Adrenal gland (tissue), 12 donors: ENCODE measurements around the gene ATP9A. TPM values are rescaled to one million over a fixed set of nuclear protein-coding genes. Genes with fewer than 3 reads are reported as not detected.

Experiments used
- DNase-seq, 7 donors: peaks; one replicate each; pipeline ENCODE4 v3.0.0-alpha.2; 2019 to 2020
- H3K27ac ChIP-seq, 5 donors: fragments of 200-600 bp; sonication (generic) in 4 of 5; 1 replicate in 3 of 5; 2 replicates in 2 of 5; pipeline versions ENCODE4 v1.5.1 to v1.8.0; 2016 to 2020; ENCODE audit warnings: mild to moderate bottlenecking in 1 of 5
- H3K27me3 ChIP-seq: fragments of 200-600 bp; 2 replicates; pipeline ENCODE4 v1.8.0; 2021
- H3K36me3 ChIP-seq, 2 donors: fragments of 200-600 bp; replicated peaks in 1 of 2; 1 replicate in 1 of 2; 2 replicates in 1 of 2; pipeline versions ENCODE4 v1.5.1 to v1.8.0; 2018 to 2022
- H3K4me1 ChIP-seq, 2 donors: fragments of 200-600 bp; replicated peaks in 1 of 2; 1 replicate in 1 of 2; 2 replicates in 1 of 2; pipeline versions ENCODE4 v1.5.1 to v1.8.0; 2018 to 2021
- H3K4me3 ChIP-seq, 4 donors: fragments of 200-600 bp; sonication (generic) in 3 of 4; one replicate each; pipeline ENCODE4 v1.5.1; 2016 to 2018
- H3K9me3 ChIP-seq, 3 donors: fragments of 200-600 bp; sonication (generic) in 1 of 3; replicated peaks in 1 of 3; 1 replicate in 2 of 3; 2 replicates in 1 of 3; pipeline versions ENCODE4 v1.5.1 to v1.8.0; 2016 to 2021
- POLR2A ChIP-seq, 2 donors: fragments of 450-650 bp; IDR thresholded peaks; one replicate each; pipeline ENCODE4 v1.6.1; 2017; ENCODE audit warnings: antibody characterized with exemption in 2 of 2, mild to moderate bottlenecking in 2 of 2, moderate library complexity in 1 of 2
- WGBS, 4 donors: extraction: QIAGEN DNeasy Blood & Tissue Kit in 2 of 4; methylation state at CpG; one replicate each; pipeline versions ENCODE4 v1.1.5 to v1.1.7; 2013 to 2017; 5-methylcytosine and 5-hydroxymethylcytosine counted together
- intact Hi-C, 2 donors: fragments of 100-400 bp; cut with DNase I; formaldehyde crosslinking; loops; one replicate each; pipeline versions ENCODE4 v1.14.1 to v1.15.0; 2022 to 2023
- polyA plus RNA-seq, 3 donors: library from polyadenylated mRNA; stranded (reverse); fragments of 200-250 nt in 2 of 3; fragments of 350-450 nt in 1 of 3; fragmentation: Illumina TruSeq in 1 of 3; extraction: RNeasy Lipid Tissue Mini Kit (QIAGEN cat#74804) in 1 of 3; gene quantifications; one replicate each; pipeline ENCODE4 v1.2.3, GENCODE V29; 2013 to 2014
- total RNA-seq, 9 donors: library from RNA; depleted of rRNA in 4 of 9; stranded (reverse); fragments of >200 nt in 4 of 9; fragments of 120-200 nt in 1 of 9; fragmentation: NEBNext Ultra II Directional in 1 of 9; extraction: Animal tissue kit (Norgen Biotek cat#: 25700) in 1 of 9; gene quantifications; one replicate each; pipeline versions ENCODE4 v1.1.0 to v1.2.4, GENCODE V29; 2013 to 2023
- TF ChIP-seq, protein P1 (sequence below), 6 experiments: fragments of 450-650 bp in 4 of 6; fragments of 200-600 bp in 2 of 6; sonication (generic) in 1 of 6; IDR thresholded peaks; 1 replicate in 5 of 6; 2 replicates in 1 of 6; pipeline versions ENCODE4 v1.5.1 to v1.8.0; 2016 to 2021; ENCODE audit warnings: antibody characterized with exemption in 6 of 6, mild to moderate bottlenecking in 2 of 6, moderate library complexity in 1 of 6
- donor health status: healthy with polysubstance abuse.
- donor health status: Bipolar disorder and iron deficiency.
- donor health status: DM: yes; HTN: yes; CAD: no.
- donor health status: DM: no; HTN: no; CAD: no.
- donor health status: DM: no; HTN: no; CAD: no.
- donor health status: DM: yes; HTN: yes; CAD: no.

Gene ATP9A
- total and polyA plus RNA-seq, 12 donors = 3.7 to 34.5 (median 16.7) TPM

GRCh38 chr20:51596668-51597388 is 171.4 kb downstream of the ATP9A start:
- Histone ChIP-seq H3K4me1 (no peaks in the 10 kb centered on the region), H3K4me3 (no peak overlapping the region), H3K36me3 (no peaks in the 10 kb centered on the region), H3K9me3 (no peaks in the 10 kb centered on the region), H3K27ac (no peak overlapping the region), H3K27me3 (no peaks in the 10 kb centered on the region)
- no peak for TF ChIP-seq POLR2A (IDR thresholded peaks at IDR 0.05)
- TF ChIP-seq, protein P1, sequence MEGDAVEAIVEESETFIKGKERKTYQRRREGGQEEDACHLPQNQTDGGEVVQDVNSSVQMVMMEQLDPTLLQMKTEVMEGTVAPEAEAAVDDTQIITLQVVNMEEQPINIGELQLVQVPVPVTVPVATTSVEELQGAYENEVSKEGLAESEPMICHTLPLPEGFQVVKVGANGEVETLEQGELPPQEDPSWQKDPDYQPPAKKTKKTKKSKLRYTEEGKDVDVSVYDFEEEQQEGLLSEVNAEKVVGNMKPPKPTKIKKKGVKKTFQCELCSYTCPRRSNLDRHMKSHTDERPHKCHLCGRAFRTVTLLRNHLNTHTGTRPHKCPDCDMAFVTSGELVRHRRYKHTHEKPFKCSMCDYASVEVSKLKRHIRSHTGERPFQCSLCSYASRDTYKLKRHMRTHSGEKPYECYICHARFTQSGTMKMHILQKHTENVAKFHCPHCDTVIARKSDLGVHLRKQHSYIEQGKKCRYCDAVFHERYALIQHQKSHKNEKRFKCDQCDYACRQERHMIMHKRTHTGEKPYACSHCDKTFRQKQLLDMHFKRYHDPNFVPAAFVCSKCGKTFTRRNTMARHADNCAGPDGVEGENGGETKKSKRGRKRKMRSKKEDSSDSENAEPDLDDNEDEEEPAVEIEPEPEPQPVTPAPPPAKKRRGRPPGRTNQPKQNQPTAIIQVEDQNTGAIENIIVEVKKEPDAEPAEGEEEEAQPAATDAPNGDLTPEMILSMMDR (IDR thresholded peaks at IDR 0.05) = no peak
- intact Hi-C loops = loop anchor here (5.0 to 10.0 kb wide), 2 partner anchors 225 to 602 kb away; no protein-coding TSS in a partner anchor
- WGBS, 4 donors = 80 to 91% (median 88%) methylated on average over 14 of the region's 14 CpGs
- DNase-seq = no peak

- Histone ChIP-seq H3K4me3 (no peak overlapping the region), H3K27ac (no peak overlapping the region), H3K27me3 (no peaks in the 10 kb centered on the region), H3K9me3 (no peaks in the 10 kb centered on the region), H3K36me3 (no peaks in the 10 kb centered on the region), H3K4me1 (no peaks in the 10 kb centered on the region)
- WGBS, 4 donors = 67 to 91% (median 87%) methylated on average over 8 of the region's 8 CpGs
- no peak for DNase-seq
- intact Hi-C loops = loop anchor here (5.0 to 10.0 kb wide), 2 partner anchors 223 to 601 kb away; no protein-coding TSS in a partner anchor
- no peak for TF ChIP-seq POLR2A (IDR thresholded peaks at IDR 0.05)
- TF ChIP-seq, protein P1 (IDR thresholded peaks at IDR 0.05) = no peak
Measured at GRCh38 chr20:51595744-51596143, 172.4 kb downstream of the ATP9A start.

DNA sequence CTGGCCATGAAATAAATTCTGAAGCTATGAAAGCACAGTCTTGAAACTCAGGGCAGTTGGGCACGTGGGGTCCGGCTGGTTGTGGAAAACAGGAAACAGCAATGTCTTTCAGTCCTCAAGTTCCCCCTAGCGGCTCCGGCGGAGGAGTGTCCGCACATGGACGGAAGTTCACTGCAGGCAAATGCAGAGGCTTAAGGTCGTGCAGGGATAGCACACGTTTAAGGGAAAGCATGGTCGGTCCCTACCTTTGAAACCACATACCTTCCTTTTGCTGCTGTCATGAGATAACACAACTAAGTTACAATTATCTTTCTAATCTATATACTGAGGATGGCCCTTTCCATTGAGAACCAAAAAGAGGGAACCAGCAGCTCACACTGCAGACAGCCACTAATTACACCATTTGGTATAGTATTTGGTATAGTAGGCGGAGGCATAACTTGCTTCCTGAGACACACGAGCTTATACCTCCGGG is 173.1 kb downstream of the ATP9A start:
- H3K4me3 ChIP-seq = no peak overlapping the region
- peak; percentile 80 to 95 (median 88) for DNase-seq
- H3K9me3 ChIP-seq = no peaks in the 10 kb centered on the region
- intact Hi-C loops = loop anchor here (5.0 to 10.0 kb wide), 2 partner anchors 223 to 600 kb away; no protein-coding TSS in a partner anchor
- WGBS, 4 donors = 6 to 9% (median 8%) methylated on average over 13 of the region's 13 CpGs
- H3K27ac ChIP-seq = no peak overlapping the region
- no peaks in the 10 kb centered on the region for H3K36me3 ChIP-seq
- H3K4me1 ChIP-seq = no peaks in the 10 kb centered on the region
- no peak for TF ChIP-seq POLR2A (IDR thresholded peaks at IDR 0.05)
- TF ChIP-seq, protein P1 (IDR thresholded peaks at IDR 0.05) = peak; percentile 65 to 92 (median 90)
- no peaks in the 10 kb centered on the region for H3K27me3 ChIP-seq

DNA sequence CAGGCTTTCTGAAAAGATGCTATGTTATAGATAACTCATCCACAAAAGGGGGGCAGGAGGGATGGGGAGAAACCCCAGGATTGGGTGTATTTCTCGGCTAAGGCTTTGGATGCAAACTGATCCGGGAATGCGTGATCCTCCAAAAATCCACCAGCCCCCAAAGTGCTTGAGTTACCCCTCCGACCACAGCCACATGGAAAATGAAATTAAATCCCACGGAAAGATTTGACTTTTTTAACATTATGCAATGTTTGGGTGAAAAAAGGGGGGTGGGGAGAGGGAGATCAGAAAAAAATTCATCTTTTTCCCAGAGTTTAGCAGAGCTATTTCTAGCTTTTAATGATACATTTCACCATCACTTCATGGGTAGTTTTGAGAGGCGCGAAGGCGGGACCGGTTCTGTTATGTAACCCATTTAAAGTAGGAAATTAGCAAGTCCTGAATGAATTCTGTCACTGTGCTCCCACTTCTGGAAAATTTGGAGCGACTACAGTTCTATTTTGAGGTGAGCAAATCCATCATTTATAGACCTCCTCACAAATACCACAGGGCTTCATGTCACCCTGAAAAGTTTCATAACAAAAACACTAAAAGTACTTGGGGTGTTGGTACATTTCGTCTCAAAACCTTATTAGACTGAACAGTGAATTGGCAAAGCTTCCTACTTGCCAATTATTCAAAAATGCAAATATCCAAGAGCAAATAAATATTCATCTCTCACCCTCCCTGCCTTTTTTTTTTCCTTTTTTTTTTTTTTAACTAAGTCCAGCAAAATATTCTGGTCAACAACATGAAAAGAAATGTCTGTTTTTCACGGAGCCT is 173.7 kb downstream of the ATP9A start:
- Histone ChIP-seq H3K36me3 (no peaks in the 10 kb centered on the region), H3K9me3 (no peaks in the 10 kb centered on the region), H3K4me1 (no peaks in the 10 kb centered on the region), H3K27me3 (no peaks in the 10 kb centered on the region), H3K4me3 (no peak overlapping the region), H3K27ac (no peak overlapping the region)
- no peak for DNase-seq
- 61 to 68% (median 65%) methylated on average over 12 of the region's 12 CpGs for WGBS, 4 donors
- TF ChIP-seq, protein P1 (IDR thresholded peaks at IDR 0.05) = no peak
- no peak for TF ChIP-seq POLR2A (IDR thresholded peaks at IDR 0.05)
- intact Hi-C loops = loop anchor here (5.0 to 10.0 kb wide), 2 partner anchors 222 to 600 kb away; no protein-coding TSS in a partner anchor
